Stromal cell of bone marrow (primary cell): ENCODE measurements around the gene OBSCN.
A peak's percentile ranks its signal among the peaks of the same experiment; 100 is the strongest.

ENCODE experiments used
- DNase-seq: peaks from one replicate; pipeline ENCODE4 v3.0.0-alpha.2; 2012; ENCODE audit warnings: low read depth

Gene OBSCN

GRCh38 chr1:228207851-228208821 lies at the start of gene OBSCN:
Gene OBSCN (plus strand): TSS chr1:228208044. CDS start chr1:228211784, 3,740 bp downstream.
- no peak for DNase-seq

- DNase-seq: no peak
These were observed 49.5 kb upstream of the OBSCN start for GRCh38 chr1:228158151-228159007.

- DNase-seq: no peak
These were observed 48.7 kb upstream of the OBSCN start for GRCh38 chr1:228159008-228159665.

- DNase-seq: no peak
These were observed 47.6 kb upstream of the OBSCN start for GRCh38 chr1:228160201-228160761.

GRCh38 chr1:228161362-228161761 lies 46.5 kb upstream of the OBSCN start:
- DNase-seq: no peak

- no peak for DNase-seq
These were observed 46.0 kb upstream of the OBSCN start for GRCh38 chr1:228161866-228162265.

- DNase-seq: no peak
These were observed 45.4 kb upstream of the OBSCN start for GRCh38 chr1:228162286-228163006.

GRCh38 chr1:228163007-228163753 lies 44.7 kb upstream of the OBSCN start:
- DNase-seq: no peak

GRCh38 chr1:228163776-228164519 lies 43.9 kb upstream of the OBSCN start:
- no peak for DNase-seq

GRCh38 chr1:228164561-228165371 lies 43.1 kb upstream of the OBSCN start:
- DNase-seq: no peak

- DNase-seq: peak; percentile 97
These were observed 42.3 kb upstream of the OBSCN start, which contains the start of gene IBA57 for GRCh38 chr1:228165372-228166169. Gene IBA57 (plus strand): TSS chr1:228165804. CDS start chr1:228165817, 13 bp downstream.

- peak; percentile 70 for DNase-seq
These were observed 41.5 kb upstream of the OBSCN start for GRCh38 chr1:228166170-228166936.

GRCh38 chr1:228168563-228169270 lies 39.1 kb upstream of the OBSCN start:
- no peak for DNase-seq

- DNase-seq: no peak
These were observed 38.5 kb upstream of the OBSCN start for GRCh38 chr1:228169345-228169744.

- DNase-seq: no peak
These were observed 37.2 kb upstream of the OBSCN start for GRCh38 chr1:228170666-228171065.

- no peak for DNase-seq
These were observed 36.5 kb upstream of the OBSCN start for GRCh38 chr1:228171221-228171891.
